NCI-H2227 treated with DMSO at 0.1 percent for 48 hours (cell line): ENCODE data around the gene ZNF582.
"Not testable (repeated sequence)": the region's sequence is repeated elsewhere in the genome, so short reads cannot be mapped to it uniquely, and the experiment has no call there.

Source experiments
- DNase-seq: peaks from one replicate; lab custom pipeline; 2025; lab: John Stamatoyannopoulos, UW

ZNF582 gene

GRCh38 chr19:56351208-56351607 lies 42.1 kb downstream of the ZNF582 start:
- no peak for DNase-seq

DNA sequence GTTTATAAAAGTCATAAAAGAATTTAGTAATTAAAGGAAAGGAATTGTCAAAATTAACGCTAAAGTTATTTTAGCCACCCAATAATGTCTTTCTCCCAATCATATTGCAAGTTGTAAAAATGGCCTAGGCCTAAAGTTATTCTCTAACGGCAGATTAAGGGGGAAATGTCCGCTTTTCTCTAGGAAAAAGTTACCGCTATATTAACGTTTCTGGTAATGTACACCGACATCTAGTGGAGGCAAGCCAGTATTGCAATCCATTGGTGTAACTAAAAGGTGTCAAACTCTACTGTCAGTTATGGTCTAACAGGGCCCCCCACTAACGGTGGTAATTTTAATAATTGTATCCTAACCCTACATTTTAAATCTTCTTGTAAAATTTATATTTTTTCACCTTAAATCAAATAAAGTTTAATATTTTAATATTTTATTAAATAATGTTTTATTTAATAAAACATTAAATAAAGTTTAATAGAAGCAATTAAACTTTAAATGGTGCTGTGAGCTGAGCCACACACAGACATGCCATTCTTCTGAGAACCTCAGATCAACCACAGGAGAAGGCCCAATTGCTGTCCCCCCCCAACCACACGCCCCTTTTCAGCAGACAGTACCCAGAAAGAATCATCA lies 42.8 kb downstream of the ZNF582 start:
- DNase-seq, result peak; percentile 60

DNA sequence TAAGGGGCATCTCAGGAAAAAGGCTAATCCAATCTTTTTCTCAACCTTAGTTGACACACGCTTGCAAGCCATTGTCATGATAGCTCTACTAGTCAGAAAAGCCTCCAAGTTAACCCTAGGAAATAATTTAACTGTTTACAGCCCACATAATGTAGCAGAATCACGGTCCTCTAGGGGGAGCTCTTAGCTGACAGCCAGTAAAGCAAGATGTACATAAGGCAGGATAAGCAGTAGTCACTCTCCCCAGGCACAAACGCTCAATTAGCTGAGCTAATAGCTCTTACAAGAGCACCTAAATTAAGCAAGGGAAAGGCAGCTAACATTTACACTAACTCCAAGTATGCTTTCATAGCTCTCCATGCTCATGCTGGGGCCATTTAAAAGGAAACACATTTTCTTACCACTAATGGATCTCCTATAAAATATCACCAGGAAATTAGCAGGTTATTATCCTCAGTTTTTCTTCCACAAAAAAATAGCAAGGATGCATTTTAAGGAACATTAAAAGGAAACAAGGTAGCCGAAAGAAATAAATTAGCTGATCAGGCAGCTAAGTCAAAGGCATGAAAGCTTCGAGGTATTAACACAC lies 45.0 kb downstream of the ZNF582 start:
- DNase-seq, result no peak

DNA sequence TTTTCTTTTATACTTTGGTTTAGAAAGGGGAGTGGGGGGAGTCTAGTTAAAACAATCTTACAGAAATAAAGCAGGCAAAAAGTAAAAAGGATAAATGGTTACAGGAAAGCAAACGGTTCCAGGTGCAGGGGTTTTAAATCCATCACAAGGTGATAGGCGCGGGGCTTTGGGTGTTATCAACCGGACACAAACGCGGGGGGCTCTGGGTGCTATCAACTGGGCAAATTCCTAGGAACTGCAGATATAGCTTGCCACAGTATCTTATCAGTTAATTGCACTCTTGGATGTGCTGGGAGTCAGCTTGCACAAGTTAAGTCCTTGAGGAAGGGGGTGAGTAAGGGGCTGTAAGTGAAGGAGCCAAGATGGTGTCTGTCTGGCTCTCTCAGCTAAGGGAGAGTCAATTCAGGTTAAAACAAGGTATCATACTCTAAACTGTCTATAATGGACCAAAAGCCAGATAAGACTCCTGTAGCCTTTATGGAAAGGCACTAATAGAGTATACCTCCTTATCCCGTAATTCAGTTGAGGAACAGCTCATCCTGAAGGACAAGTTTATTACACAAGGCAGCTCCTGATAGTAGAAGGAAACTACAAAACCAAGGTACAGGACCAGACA lies 46.1 kb downstream of the ZNF582 start:
- no peak for DNase-seq

DNA sequence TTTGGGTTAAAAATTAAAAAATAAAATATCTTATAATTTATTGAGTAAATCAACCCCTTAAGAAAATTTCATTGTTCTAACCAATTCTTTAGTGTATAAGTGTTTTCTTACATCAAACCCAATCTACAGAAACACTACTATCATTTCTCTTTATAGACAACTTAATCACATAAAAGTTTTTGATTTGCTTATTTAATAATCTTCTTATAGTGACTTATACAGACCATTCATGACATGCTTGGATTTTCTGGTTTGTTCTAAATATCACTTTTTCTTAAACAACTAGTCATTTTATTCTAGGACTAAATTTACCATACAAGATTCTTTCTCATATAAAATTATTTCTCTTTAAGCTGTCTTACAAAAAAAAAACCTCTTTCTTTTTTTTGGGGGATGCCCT lies 51.4 kb downstream of the ZNF582 start:
- DNase-seq, result no peak

DNA sequence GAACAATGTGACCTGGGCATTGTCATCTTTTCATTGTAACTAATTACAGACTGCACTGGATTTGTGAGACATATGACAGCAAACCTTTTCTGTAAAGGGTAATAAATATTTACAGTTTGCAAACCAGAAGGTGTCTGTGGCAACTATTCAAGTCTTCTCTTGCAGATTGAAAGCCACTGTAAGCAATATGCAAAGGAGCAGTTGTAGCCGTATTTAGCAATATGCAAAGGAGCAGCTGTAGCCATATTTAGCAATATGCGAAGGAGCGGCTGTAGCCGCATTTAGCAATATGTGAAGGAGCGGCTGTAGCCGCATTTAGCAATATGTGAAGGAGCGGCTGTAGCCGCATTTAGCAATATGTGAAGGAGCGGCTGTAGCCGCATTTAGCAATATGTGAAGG lies 54.3 kb downstream of the ZNF582 start:
- DNase-seq, result not testable (repeated sequence)

DNA sequence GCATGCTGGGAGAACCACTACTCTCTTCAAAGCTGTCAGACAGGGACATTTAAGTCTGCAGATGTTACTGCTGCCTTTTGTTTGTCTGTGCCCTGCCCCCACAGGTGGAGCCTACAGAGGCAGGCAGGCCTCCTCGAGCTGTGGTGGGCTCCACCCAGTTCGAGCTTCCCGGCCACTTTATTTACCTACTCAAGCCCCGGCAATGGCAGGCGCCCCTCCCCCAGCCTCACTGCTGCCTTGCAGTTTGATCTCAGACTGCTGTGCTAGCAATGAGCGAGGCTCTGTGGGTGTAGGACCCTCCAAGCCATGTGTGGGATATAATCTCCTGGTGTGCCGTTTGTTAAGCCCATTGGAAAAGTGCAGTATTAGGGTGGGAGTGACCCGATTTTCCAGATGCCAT lies 56.3 kb downstream of the ZNF582 start:
- not testable (repeated sequence) for DNase-seq

GRCh38 chr19:56335371-56335770 lies 58.0 kb downstream of the ZNF582 start:
- DNase-seq, result not testable (repeated sequence)

GRCh38 chr19:56333506-56333905 lies 59.8 kb downstream of the ZNF582 start:
- DNase-seq, result peak; percentile 70
